Islet of Langerhans (tissue), 1 donor: ENCODE data around the gene IKZF2.

Source experiments
- FAIRE-seq: peaks from one replicate; lab custom pipeline; 2011; peaks lifted over from hg19 to GRCh38; lab: Jason Lieb, UNC

The IKZF2 gene

DNA sequence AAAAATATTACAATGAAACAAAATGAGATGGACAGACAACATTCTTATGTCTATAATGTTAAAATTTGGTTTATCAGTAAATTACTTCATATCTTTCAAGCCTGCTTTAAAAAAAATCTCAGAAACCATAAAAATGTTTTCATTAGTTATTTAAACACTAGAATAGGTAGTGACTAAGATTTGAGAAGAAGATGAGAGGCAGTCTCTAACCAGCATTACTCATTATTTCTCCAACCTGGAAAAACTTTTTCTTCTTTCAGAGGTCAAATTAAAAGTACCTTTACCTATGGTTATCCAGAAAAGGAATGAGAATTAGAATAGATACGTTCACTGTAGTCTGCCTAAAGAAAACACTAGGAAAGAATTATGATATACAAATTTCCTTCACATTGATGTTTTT, 50.3 kb downstream of the IKZF2 start:
- peak; percentile 92 for FAIRE-seq

DNA sequence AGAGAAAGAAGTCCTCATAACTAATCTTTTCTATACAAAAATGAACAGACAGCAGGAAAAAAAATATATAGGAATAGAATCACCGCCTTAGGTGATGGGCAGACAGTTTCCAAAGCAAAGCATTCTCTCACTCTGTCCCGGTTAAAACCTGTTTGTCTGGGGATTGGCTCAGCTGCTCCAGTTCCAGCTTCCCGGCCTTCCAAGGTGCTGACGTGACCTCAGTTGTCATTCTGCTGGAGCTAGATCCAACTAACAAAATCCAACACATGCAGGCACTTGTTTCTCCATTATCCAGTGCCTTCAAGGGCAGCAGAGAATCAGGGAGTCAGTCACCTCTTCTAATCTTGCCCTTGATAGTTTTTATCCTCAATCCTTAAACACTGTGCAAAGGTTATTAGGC, 52.8 kb downstream of the IKZF2 start:
- no peak for FAIRE-seq

DNA sequence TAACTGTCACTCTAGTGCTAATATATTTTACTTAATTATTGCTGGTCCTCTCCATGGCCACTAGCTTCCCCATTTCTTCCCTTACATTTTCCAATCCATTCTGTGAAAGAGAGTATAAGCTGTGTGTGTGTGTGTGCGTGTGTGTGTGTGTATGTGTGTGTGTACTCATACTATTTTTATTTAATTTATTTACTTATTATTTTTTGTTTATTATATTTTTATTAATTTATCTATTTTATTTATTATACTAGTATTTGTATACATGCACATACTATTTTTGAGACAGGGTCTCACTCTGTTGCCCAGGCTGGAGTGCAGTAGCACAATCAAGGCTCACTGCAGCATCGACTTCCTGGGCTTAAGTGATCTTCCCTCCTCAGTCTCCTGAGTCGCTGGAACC, 59.6 kb downstream of the IKZF2 start:
- no peak for FAIRE-seq

DNA sequence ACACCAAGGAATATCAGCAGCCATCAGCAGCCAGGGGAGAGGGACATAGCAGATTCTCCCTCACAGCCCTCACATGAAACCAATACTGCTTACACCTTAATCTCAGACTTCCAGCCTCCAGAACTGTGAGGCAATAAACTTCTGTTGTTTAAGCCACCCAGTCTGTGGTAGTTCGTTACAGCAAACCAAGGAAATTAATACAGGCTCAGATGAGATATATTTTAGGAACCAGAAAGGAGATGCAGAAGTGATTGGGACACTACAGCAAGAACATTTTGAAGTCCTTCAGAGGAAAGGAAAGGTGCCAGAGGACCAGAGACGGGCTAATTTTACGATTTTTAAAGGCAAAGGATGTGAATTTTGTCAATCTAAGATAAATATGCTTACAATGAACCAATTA, 60.6 kb downstream of the IKZF2 start:
- no peak for FAIRE-seq

DNA sequence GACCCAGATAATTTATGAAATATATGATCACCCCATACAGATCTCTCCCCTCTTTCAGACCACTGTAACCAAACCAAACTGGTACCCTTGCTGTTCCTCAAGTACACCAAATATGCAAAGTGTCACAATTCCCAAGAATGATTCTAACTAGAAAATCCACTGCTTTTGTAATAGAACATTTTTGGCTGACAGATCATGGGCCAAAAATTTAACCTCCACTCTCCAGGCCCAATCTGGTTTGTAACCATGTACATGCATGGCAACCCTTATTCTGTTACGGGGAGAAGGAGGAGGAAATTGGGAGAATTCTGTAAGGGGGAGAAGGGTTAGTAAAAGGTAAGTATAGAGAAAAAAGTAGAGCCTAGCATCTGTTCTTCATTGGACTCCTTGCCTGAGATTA, 62.0 kb downstream of the IKZF2 start:
- no peak for FAIRE-seq

DNA sequence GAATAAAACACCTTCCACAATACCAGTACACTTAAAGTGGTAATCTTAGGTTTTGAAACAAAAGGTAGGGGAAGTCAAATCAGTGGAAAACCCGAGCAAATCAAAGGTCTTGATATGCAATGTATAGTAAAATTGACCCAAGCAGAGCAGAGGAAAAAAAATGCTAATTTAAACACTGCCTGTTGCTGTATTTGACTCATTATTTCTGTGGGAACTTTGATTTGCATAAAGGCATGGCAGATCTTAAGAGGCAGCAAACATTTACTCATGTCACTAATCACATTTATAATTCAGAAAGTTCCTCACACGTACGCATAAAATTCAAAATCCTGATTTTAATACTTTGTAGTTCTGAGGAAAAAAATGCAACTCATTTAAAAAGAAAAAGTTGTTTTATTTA, 64.4 kb downstream of the IKZF2 start:
- no peak for FAIRE-seq

DNA sequence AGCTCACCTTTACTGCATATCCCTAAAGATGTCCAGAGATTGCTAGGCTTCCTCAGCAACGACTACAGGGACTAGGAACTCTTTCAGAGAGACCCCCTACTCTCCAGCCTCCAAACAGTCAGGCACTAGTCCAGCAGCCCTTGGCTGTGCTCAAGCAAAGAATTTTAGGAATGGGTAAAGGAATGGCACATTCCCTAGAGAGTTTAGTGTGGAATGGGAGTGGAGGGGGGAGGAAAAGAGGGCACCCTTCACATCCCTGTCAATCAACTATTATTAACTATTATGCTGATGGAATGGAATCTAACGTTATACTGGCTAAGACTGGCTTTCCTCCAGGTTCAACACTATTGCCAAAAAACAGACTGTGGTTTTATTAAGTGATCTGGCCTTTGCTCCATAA, 64.8 kb downstream of the IKZF2 start:
- FAIRE-seq, result no peak

DNA sequence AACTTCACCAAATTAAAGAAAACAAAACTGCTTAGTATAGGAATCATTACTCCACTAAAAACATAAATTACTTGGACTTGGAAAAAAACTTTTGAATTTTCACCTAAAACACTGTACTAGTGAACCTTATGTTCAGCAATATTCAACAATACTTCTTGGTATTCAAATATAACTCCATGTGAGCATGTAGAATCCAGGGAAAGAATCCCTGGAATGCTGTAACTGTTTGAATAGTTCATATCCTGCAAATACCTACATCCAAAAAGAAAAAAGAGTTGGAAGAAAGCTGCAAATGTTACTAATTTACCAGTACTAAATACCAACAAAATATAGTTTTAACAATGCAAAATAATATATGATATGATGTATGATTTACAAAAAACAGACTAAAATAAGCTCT, 65.4 kb downstream of the IKZF2 start:
- no peak for FAIRE-seq

DNA sequence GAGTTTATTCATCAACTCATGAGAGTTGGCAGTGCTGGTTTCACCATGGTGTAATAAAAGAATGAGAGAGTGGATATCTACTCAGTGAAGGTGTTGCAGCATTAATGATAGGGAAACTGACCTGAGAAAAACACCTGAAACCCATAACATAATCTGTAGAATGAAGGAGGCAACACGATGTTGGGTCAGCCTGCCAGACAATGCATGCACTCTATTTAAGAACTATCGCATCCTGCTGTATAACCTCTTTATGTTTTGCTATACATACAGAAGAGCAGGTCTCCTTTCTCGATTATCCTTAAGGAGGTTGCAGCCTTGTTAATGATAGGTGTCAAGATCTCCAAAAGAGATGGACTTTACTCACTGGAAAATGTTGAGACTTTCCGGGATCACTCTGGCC, 65.9 kb downstream of the IKZF2 start:
- no peak for FAIRE-seq

DNA sequence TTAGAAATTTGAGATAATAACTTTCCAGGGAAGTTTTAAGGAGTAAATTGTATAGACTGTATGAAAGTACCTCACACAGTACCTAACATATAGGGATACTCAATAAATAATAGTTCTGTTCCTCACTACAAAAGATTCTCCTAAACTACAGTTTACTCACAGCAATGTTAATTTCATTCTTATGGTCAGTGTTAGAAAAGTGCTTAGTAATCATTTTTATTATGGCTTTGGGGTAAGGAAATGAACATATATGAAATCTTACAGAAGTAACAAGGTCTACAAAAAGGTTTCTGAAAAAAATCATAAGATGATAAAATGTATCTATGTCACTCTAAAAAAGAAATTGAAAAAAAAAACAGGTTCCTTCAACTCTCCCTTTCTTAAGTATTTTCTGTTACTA, 67.2 kb downstream of the IKZF2 start:
- no peak for FAIRE-seq

DNA sequence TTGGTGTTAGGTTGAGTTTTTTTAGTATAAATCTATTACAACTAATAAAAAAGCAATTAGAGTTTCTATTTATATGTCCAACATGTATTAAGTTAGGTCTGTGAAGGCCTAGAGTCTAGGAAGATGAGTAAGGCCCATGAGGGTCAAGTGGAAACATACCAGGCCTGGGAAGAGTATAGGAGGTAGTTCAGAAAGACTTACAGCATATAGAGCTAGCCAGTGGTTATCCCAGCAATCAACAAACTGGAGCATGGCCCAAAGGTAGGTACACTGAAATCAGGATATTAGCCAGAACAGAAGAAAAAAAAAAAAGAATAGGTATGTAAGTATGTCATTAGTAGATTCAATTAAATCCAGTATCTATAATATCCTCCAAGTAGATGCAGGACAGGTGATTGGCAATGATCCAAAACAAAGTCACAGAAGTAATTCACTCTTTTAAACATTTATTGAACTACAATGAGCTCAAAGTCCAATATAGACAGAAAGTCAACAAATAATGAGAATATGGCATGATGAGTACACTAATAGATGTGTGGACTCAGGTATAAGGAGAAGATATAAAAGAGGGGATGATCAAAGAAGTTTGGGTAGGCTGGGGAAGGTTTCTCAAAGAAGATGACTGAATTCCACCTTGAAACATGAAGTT, 70.3 kb downstream of the IKZF2 start:
- FAIRE-seq, result peak; percentile 47

DNA sequence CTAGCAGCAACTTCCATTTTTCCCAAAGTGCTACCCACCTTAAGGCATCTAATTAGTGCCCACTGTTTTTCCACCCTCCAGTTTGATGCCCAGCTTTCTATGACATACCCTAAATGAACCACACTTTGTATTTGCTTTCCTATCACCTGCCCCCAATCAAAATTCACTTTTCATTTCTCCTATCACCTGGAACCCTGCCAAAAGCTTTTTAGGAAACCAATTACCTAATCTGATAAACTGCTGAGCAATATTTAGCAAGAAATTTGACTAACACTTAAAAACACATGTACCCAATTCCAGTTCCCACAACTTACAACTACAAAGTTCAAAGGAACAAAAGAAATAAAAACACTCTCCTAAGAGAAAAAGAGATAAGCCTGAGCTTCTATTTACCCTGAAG, 71.7 kb downstream of the IKZF2 start:
- FAIRE-seq, result no peak

DNA sequence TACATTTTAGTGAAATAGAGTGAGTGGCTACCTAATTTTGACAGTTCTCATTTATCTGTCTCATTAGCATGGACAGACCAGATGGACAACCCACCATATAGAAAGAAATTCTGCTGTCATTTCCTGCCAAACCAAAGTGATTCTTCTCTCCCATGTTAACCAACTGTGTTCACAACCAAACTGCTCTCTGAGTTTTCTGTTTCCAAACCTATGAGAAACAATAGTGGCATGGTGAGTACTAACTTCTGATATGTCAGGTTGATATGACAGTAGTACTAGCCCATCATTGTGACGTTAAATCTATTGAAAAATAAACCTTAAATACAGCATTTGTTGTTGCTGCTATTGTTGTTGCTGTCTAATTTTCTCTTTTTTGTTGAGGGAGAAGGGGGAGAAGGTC, 72.7 kb downstream of the IKZF2 start:
- no peak for FAIRE-seq

DNA sequence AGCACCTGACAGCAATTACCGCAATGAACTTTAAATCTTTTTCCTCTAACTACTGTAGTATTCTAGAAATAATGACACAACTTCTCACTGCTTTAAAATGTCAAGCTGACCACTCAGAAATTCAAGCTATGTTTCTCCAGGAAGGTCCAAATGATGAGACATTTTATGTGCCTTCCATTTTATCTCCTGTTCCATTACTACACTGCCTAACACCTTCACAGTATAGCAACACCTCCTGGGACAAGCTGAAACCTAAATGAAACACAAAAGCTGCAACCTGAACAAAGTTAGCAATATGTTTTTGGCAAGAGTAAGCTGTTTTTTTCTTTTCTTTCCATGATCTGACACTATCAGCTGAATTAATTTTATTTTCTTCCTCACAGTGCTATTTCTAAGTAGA, 81.9 kb downstream of the IKZF2 start:
- no peak for FAIRE-seq

DNA sequence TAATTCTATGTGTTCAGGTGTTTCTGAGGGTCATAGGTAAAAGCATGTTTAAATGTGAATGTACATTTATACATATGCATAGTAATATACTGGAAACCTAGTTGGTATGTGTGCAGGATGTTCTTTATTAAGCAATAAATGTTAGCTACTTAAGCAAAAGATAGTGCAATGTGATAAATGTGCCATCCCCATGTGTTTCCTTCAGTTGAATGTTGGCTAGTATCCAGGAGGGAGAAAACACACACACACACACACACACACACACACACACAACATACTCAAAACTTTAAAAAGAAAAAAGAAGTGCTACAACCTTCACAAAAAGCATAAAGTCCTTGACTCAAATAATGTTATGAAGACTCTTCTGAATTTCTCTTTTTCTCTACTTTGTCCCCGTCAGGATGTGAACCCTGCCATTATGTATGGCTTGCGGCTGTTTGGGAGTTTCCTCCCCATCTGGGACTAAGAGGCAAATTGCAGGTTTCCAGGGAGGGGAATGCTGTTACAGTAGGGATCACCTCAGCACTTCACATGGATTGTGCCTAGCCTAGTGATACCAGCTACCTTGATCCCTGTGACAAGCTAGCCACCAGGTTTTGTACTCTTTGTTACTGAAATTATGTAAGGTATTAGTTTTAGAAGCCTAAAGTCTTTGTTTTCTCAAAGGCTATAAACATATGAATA, 82.6 kb downstream of the IKZF2 start:
- no peak for FAIRE-seq

DNA sequence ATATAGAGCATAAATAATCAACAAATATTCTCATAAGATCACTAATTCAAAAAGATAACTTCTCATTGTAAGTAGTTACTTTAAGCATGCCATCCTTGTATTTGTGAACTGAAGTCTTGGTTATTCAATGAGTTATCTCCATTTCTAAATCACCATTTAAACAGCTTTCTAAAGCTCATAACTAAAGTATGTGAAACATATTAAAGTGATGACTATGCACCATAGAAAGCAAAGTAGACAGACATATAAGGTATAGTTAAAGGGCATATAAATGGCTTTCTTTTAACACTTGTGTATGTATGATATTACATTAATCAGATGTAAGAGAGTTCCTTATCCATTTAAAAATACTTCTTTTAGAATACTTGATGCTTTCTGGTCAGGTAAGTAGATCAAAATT, 83.5 kb downstream of the IKZF2 start:
- no peak for FAIRE-seq

DNA sequence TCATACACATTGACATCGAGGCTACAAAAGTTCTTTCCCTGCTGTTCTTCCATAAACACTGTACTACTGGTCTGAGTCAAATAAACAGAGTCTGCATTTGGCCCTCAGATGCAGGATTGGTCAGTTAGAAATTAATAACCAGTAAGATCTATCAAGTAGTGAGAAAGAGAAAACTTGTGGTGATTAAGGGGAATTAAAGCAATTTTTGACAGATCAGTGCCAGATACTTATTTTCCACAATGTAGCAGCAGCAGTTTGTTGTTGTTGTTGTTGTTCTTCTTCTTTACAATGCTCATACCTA, 85.0 kb downstream of the IKZF2 start:
- peak; percentile 5 for FAIRE-seq

DNA sequence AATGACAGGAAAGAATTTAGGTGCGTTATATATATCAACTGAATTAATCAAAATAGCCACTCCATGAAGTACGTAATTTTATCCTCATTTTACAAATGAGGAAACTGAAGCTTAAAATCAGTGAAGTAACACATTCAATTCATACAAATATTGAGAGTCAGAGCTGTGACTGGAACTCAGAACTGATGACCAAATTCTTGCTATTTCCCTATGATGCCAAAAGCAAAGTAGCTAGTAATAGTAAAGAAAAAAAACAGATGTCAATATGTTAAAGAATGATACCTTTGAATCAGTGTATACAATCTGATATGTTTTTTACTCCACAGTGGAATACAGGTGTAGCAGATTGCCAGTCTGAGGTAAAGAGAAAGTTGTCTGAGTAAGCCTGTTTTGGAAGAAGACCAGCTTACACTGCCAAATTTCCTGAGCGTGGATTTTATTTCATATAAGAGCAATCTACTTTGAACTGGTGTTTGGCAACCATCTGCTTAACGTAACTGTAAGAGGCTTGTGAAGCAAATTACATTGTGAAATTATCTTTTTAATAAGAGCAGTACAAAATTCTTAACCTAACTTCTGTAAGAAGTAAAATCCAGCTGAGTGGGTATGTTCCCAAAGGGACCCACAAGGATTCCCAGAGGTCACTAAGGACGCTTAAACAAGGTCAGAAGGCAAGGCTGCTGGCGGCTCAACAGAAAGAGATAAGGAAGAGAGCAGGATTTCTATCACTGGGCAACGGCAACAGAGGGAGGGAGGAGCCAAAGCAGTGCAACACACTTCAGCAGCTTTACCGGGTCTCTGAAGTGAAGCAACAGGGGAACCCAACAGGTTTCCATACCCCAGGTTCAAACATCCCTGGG, 85.6 kb downstream of the IKZF2 start:
- FAIRE-seq, result peak; percentile 97

DNA sequence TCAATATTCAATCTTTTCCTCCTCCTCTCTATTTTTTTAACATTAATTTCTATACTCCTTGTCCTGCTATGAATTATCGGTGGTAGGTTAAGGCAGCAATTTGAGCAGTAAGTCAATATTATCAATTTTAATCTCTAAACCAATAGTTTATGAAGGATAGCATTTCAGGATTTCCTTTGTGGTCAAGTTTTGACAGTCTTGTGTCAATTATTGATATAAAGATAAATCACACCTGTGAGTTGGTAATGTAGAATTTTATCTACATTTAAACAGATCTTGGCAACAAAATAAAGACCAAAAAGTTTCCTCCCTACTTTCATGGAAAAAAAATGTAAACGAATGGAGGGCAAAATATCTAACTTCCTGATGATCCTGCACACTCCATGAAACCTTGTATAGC, 87.3 kb downstream of the IKZF2 start:
- FAIRE-seq, result no peak

DNA sequence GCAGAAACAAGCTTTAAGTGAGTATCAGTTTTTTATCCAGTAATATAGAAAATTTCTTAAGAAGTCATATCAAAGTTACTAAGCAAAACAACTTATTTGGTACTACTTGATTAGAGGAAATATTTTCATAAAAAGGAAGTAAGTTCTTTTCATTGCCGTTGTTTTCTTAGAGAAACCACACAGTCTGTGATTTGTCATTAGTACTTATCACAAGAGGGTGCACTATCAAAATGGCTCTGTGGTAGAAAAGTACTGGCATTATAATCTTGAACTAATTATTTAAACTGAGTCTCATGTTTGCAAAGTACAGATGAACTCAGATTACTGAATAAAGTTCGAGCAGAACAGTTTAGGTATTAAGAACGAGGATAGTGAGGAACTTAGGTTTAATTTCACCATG, 93.4 kb downstream of the IKZF2 start:
- FAIRE-seq, result no peak

DNA sequence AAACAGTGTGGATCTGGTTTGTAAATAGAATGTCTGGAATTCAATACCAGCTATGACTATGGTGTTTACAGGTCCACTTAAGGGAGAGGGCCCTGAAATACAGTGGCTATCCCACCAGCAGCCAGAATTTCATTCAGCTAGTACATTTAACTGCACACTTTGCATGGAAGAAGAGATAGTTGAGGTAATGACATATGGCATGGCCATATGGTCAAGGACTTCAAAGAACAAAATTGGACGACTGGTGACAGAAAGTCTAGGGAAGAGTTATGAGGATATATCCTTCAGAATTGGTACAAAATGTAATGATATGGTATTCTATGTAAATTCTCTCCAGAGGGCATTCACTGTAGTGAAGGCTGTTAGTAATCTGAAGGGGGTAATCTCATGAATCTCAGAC, 105.0 kb downstream of the IKZF2 start:
- FAIRE-seq, result no peak

DNA sequence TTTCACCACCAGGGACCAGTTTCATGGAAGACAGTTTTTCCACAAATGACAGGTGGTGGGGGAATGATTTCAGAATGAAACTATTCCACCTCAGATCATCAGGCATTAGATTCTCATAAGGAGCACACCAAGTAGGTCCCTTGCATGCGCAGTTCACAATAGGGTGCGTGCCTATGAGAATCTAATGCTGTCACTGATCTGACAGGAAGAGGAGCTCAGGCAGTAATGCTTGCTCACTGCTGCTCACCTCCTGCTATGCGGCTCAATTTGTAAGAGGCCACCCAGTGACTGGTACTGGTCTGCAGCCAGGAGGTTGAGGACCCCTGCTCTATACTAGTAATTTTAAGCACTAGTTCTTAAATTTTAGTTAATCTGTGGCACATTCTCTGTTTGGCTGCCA, 107.8 kb downstream of the IKZF2 start:
- no peak for FAIRE-seq

DNA sequence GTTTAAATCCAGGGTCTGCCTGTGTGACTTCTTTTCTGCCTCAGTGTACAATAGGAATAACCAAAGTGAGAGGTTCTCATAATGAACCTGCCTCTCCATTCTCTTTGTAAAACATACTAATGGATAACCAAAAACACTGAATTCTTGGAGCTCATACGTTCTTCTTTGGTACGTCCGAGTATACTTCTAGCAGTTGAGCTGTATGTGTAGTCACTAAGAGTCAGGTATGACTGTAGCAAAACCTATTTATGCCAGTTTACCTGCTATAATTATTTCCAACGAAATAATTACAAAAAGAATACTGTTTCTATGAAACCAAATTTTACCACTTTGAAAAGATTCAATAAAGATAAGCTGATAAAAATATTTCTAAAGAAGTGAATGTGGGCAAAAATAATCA, 109.2 kb downstream of the IKZF2 start:
- no peak for FAIRE-seq

DNA sequence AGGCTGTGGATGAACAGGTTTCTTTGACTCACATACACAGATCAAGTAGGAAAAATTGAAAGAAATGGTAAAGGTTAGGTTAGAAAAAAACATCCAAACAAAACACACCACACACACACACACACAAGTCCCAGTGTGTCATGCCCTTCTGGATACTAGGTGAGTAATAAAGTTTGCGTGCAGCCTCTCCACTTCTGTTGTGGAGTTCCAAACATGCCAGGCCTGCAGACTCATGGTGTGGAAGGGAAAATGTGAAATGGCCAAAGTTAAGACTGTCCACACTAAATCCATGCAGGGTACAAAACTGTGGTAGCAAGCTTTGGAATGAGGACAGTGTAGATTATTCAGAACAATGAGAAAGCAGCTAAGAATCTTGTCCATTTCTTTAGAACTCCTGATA, 114.6 kb downstream of the IKZF2 start:
- no peak for FAIRE-seq
